OCI-LY1 (cell line): ENCODE results near the gene PDSS1.
"Not testable (repeated sequence)": the region's sequence is repeated elsewhere in the genome, so short reads cannot be mapped to it uniquely, and the experiment has no call there.

Experiments used
- H2AFZ ChIP-seq: fragments of 200-600 bp; sonication (generic), shearing (Covaris generic); 2 replicates; pipeline ENCODE4 v1.6.0; 2014; ENCODE audit warnings: antibody characterized with exemption, mild to moderate bottlenecking, low read length
- H3F3A ChIP-seq: fragments of 200-600 bp; sonication (generic), shearing (Covaris generic); 2 replicates; pipeline ENCODE4 v1.6.0; 2014; ENCODE audit warnings: mild to moderate bottlenecking, antibody characterized with exemption, low read length, moderate library complexity; ENCODE audit not compliant: insufficient read depth
- H3K27ac ChIP-seq: fragments of 200-600 bp; sonication (generic); 2 replicates; pipeline ENCODE4 v1.5.1; 2014; ENCODE audit warnings: low read length, mixed run types, mild to moderate bottlenecking, low read depth; ENCODE audit not compliant: poor library complexity, severe bottlenecking
- H3K27me3 ChIP-seq: fragments of 200-600 bp; sonication (generic); 2 replicates; pipeline ENCODE4 v1.6.0; 2014; ENCODE audit warnings: antibody characterized with exemption, mild to moderate bottlenecking, low read length, moderate library complexity; ENCODE audit not compliant: insufficient read depth
- H3K36me3 ChIP-seq: fragments of 200-600 bp; sonication (generic); 2 replicates; pipeline ENCODE4 v1.6.1; 2014; ENCODE audit warnings: mild to moderate bottlenecking, antibody characterized with exemption, low read length, moderate library complexity, mixed read lengths; ENCODE audit not compliant: insufficient read depth
- H3K4me1 ChIP-seq: fragments of 200-600 bp; sonication (generic); 2 replicates; pipeline ENCODE4 v1.5.1; 2014; ENCODE audit warnings: mild to moderate bottlenecking, low read length, moderate library complexity; ENCODE audit not compliant: insufficient read depth, severe bottlenecking
- H3K4me2 ChIP-seq: fragments of 200-600 bp; sonication (generic), shearing (Covaris generic); 2 replicates; pipeline ENCODE4 v1.6.1; 2014; ENCODE audit warnings: low read length
- H3K4me3 ChIP-seq: fragments of 200-600 bp; sonication (generic); 2 replicates; pipeline ENCODE4 v1.5.1; 2014; ENCODE audit warnings: low read length, low read depth, mild to moderate bottlenecking, mixed read lengths; ENCODE audit not compliant: poor library complexity, severe bottlenecking
- H3K79me2 ChIP-seq: fragments of 200-600 bp; shearing (Covaris generic); 2 replicates; pipeline ENCODE4 v1.6.1; 2016; ENCODE audit warnings: mixed run types, low read length, mixed read lengths; ENCODE audit not compliant: insufficient read depth
- H3K9ac ChIP-seq: fragments of 200-600 bp; sonication (generic), shearing (Covaris generic); 2 replicates; pipeline ENCODE4 v1.6.1; 2014; ENCODE audit warnings: mild to moderate bottlenecking, low read length, mixed read lengths
- H3K9me2 ChIP-seq: fragments of 200-600 bp; sonication (generic), shearing (Covaris generic); 2 replicates; pipeline ENCODE4 v1.6.1; 2014; ENCODE audit warnings: low read depth, mild to moderate bottlenecking, low read length, mixed read lengths
- H3K9me3 ChIP-seq: fragments of 200-600 bp; shearing (Covaris generic); 2 replicates; pipeline ENCODE4 v1.6.1; 2014; ENCODE audit warnings: low read length, mixed read lengths
- H4K20me1 ChIP-seq: fragments of 200-600 bp; sonication (generic), shearing (Covaris generic); 2 replicates; pipeline ENCODE4 v1.6.0; 2016; ENCODE audit warnings: mild to moderate bottlenecking, low read length; ENCODE audit not compliant: insufficient read depth
- EZH2 ChIP-seq: fragments of 200-600 bp; sonication (generic), shearing (Covaris generic); IDR thresholded peaks from 2 replicates; pipeline ENCODE4 v1.8.0; 2017; ENCODE audit warnings: borderline replicate concordance, mixed run types, mild to moderate bottlenecking, antibody characterized with exemption, low read length, moderate library complexity, mixed read lengths
- TF ChIP-seq, protein P1 (sequence below): fragments of 200-600 bp; sonication (generic), shearing (Covaris generic); IDR thresholded peaks from 2 replicates; pipeline ENCODE4 v1.5.1; 2017; ENCODE audit warnings: mild to moderate bottlenecking, antibody characterized with exemption, low read length, moderate library complexity, mixed read lengths

PDSS1 gene, protein sequence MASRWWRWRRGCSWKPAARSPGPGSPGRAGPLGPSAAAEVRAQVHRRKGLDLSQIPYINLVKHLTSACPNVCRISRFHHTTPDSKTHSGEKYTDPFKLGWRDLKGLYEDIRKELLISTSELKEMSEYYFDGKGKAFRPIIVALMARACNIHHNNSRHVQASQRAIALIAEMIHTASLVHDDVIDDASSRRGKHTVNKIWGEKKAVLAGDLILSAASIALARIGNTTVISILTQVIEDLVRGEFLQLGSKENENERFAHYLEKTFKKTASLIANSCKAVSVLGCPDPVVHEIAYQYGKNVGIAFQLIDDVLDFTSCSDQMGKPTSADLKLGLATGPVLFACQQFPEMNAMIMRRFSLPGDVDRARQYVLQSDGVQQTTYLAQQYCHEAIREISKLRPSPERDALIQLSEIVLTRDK

DNA sequence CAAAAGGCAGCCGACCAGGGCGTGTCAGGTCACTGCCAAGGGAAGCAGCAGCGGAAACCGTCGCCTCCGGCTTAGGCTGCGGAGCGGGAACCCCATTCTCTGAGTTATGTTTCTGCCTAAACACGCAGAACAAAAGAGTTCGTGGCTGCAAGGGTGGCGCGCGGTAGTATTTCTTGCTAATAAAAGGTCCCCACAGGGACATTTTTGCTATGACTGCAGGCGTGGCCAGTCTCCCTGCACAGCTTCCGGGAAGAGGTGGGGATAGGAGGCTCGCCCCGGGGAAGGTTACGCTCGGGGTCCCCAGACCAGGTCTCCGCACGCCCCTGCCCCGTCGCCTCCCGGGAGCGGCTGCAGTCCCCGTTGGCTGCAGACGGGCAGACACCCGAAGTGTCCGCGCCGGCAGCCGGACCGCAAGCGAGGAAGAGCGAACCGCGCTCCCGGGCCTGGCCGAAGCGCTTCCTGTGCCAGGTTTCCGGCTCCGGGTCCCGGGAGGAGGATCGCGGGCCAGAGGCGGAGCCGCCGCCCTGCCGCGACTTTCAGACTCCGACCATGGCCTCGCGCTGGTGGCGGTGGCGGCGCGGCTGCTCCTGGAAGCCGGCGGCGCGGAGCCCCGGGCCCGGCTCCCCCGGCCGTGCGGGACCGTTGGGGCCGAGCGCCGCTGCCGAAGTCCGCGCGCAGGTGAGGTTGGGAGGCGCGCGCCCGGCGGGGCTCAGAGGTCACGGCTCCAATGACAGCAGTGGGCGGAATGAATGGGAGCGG is at the start of gene PDSS1:
Gene PDSS1, plus strand, starts transcription at position 539 of the 759 bp plus-strand sequence. Its CDS starts 11 bp downstream, at position 550.
- H3K4me2 ChIP-seq: peak within 1 kb of the TSS; percentile 97
- peak within 1 kb of the TSS; percentile 76; the same call in 1 of the 2 replicates for H2AFZ ChIP-seq
- no peaks in the 10 kb centered on the region for H3K9me2 ChIP-seq
- H4K20me1 ChIP-seq: no peaks in the 10 kb centered on the region
- H3K9ac ChIP-seq: peak within 1 kb of the TSS; percentile 97
- peaks cover 41% of the 10 kb centered on the region for H3K79me2 ChIP-seq
- H3K4me3 ChIP-seq: peak within 1 kb of the TSS; percentile 94
- H3K27ac ChIP-seq: peak within 1 kb of the TSS; percentile 71
- no peaks in the 10 kb centered on the region for H3K27me3 ChIP-seq
- H3F3A ChIP-seq: no peaks in the 10 kb centered on the region
- peaks cover 26% of the 10 kb centered on the region for H3K4me1 ChIP-seq
- TF ChIP-seq EZH2: no peak
- TF ChIP-seq, protein P1, sequence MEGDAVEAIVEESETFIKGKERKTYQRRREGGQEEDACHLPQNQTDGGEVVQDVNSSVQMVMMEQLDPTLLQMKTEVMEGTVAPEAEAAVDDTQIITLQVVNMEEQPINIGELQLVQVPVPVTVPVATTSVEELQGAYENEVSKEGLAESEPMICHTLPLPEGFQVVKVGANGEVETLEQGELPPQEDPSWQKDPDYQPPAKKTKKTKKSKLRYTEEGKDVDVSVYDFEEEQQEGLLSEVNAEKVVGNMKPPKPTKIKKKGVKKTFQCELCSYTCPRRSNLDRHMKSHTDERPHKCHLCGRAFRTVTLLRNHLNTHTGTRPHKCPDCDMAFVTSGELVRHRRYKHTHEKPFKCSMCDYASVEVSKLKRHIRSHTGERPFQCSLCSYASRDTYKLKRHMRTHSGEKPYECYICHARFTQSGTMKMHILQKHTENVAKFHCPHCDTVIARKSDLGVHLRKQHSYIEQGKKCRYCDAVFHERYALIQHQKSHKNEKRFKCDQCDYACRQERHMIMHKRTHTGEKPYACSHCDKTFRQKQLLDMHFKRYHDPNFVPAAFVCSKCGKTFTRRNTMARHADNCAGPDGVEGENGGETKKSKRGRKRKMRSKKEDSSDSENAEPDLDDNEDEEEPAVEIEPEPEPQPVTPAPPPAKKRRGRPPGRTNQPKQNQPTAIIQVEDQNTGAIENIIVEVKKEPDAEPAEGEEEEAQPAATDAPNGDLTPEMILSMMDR: no peak
- peaks cover 25% of the 10 kb centered on the region for H3K36me3 ChIP-seq
- no peaks in the 10 kb centered on the region for H3K9me3 ChIP-seq

DNA sequence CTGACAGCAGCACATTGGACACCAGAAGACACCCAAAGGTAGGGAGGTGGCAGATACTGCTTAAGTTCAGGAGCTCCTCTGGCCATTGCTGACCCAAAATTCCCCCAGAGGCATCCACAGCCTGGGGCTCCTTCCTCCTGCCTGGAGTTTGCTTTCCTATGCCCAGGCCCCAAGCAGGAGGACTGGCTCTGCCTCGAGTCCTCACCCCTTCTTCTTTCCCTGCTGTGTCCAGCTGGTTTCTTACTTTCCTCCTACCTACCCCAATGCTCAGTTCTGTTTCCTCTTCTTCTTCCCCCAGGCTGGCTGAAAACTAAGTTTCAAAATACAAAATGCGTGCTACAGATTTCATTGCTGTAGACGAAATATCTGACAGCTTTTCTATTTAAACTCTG is 49.3 kb upstream of the PDSS1 start:
- not testable (repeated sequence) for H3K4me1 ChIP-seq, H3F3A ChIP-seq, H3K27ac ChIP-seq, H3K36me3 ChIP-seq, H2AFZ ChIP-seq, H3K9ac ChIP-seq, H3K9me2 ChIP-seq, H4K20me1 ChIP-seq, H3K79me2 ChIP-seq, H3K27me3 ChIP-seq, H3K4me2 ChIP-seq, H3K9me3 ChIP-seq, H3K4me3 ChIP-seq

DNA sequence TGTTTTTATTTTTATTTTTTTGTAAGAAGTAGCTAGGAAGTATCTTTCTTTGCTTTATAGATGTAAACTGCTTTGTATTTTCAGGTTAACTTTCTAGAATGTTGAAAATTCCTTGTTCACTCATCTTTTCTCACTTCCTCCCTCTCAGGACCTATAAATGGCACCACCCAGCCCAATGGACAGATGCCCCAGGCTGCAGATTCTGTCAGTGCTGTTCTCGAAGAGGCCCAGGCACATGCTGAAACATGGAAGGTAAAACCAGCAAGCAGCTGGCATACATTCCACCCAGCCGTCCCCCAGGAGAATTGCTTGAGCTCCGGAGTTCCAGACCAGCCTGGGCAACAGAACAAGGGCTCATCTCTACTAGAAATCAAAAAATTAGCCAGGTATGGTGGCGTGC is 47.1 kb upstream of the PDSS1 start:
- Histone ChIP-seq H3F3A (no peaks in the 10 kb centered on the region), H3K9me3 (no peaks in the 10 kb centered on the region), H3K4me3 (no peak overlapping the region), H3K9ac (no peak overlapping the region), H2AFZ (no peak overlapping the region), H3K27me3 (no peaks in the 10 kb centered on the region), H3K36me3 (no peaks in the 10 kb centered on the region), H3K79me2 (no peaks in the 10 kb centered on the region), H3K27ac (no peak overlapping the region), H3K4me2 (no peak overlapping the region), H4K20me1 (no peaks in the 10 kb centered on the region), H3K9me2 (no peaks in the 10 kb centered on the region), H3K4me1 (no peaks in the 10 kb centered on the region)
- TF ChIP-seq, protein P1: no peak
- TF ChIP-seq EZH2: no peak

DNA sequence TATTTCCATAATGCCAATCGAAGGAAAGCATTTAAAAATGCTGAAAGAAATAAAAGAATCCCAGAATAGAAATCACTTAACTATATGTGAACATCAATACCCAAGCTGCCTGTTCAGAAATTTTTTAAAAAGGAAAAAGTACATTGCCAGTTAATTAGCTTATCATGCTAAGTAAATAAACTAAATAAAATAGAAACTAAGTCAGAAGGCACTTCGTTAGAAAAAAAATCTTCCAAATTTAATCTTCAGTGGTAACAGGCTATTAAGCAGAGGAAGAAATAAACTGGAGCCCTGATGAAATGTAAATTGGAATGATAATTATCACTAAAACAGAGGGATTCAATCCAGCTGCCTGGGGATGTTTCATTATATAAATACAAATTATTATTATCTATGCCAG is 46.0 kb upstream of the PDSS1 start:
- H3K27me3 ChIP-seq, H3K9me3 ChIP-seq, H3K9me2 ChIP-seq, H3K36me3 ChIP-seq, H3K4me3 ChIP-seq, H3K79me2 ChIP-seq, H3K4me2 ChIP-seq, H3F3A ChIP-seq, H3K4me1 ChIP-seq, H3K27ac ChIP-seq, H3K9ac ChIP-seq, H4K20me1 ChIP-seq, H2AFZ ChIP-seq: not testable (repeated sequence)
